HL-60/S4 treated with retinoic acid at 250 ng/mL for 4 days and 3 days (cell line): ENCODE results near the gene IQCC.

ENCODE experiments used
- in situ Hi-C: fragments of 300-500 bp; cut with MboI; formaldehyde crosslinking; loops from 2 replicates; pipeline ENCODE4 v1.7.0; 2022; ENCODE audit warnings: low sequenced_read_pairs

IQCC gene

GRCh38 chr1:32195531-32195930, 9.9 kb upstream of the IQCC start:
- in situ Hi-C loops: no loop called here

GRCh38 chr1:32195972-32196823, 9.3 kb upstream of the IQCC start:
- in situ Hi-C loops: no loop called here

DNA sequence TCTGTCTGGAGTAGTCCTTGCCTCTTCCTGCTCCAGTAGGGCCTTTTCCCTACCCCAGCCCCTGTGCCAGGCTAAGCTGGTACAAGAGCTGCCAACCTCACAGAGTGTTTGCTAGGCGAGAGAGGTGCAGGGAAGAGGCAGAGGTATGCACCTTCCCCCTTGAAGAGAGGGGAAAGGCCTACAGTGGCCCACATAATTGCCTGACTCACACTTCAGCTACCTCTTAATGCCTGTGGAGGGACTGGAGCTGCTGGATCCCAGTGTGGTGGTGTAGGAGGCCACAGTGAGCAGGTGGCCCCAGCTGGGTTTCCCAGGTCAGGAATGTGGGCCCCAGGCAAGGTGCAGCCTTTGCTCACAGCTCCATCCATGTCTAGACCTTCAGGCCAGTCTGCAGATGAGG, 8.4 kb upstream of the IQCC start:
- in situ Hi-C loops: no loop called here

DNA sequence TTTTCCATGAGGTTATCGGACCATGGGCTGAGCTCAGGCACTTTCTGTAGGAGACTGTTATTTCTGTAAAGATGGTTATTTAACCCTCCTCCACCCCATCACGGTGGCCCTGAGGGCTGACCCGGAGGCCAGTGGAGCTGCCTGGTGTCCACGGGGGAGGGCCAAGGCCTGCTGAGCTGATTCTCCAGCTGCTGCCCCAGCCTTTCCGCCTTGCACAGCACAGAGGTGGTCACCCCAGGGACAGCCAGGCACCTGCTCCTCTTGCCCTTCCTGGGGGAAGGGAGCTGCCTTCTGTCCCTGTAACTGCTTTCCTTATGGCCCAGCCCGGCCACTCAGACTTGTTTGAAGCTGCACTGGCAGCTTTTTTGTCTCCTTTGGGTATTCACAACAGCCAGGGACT, 7.6 kb upstream of the IQCC start:
- in situ Hi-C loops: no loop called here

GRCh38 chr1:32198237-32199042, 7.0 kb upstream of the IQCC start:
- in situ Hi-C loops: no loop called here

- in situ Hi-C loops: no loop called here
Measured at GRCh38 chr1:32199043-32199716, 6.3 kb upstream of the IQCC start.

GRCh38 chr1:32199717-32200072, 5.8 kb upstream of the IQCC start:
- in situ Hi-C loops: no loop called here

GRCh38 chr1:32200226-32201010, 5.1 kb upstream of the IQCC start, which contains the start of gene CCDC28B:
Gene CCDC28B, plus strand, starts transcription at chr1:32200595. Its CDS starts 1,341 bp downstream, at chr1:32201936.
- in situ Hi-C loops: no loop called here

GRCh38 chr1:32201011-32201855, 4.2 kb upstream of the IQCC start:
- in situ Hi-C loops: no loop called here

- in situ Hi-C loops: no loop called here
Measured at GRCh38 chr1:32204943-32205361, 519 bp upstream of the IQCC start.

DNA sequence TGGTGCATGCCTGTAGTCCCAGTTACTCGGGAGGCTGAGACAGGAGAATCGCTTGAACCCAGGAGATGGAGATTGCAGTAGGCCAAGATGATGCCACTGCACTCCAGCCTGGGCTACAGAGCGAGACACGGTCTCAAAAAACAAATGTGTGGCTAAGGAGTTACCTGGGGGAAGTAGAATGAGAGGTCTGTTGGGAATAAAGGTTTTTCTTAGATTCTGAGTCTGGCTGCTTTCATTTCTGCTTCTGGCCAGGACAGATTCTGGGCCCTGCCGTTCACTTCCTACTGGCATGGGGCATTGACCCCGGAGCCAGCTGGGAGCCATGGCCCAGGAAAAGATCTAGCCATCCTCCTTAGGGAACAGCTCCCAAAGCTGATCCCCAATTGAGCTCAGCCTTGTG, 3.0 kb downstream of the IQCC start:
- in situ Hi-C loops: no loop called here

DNA sequence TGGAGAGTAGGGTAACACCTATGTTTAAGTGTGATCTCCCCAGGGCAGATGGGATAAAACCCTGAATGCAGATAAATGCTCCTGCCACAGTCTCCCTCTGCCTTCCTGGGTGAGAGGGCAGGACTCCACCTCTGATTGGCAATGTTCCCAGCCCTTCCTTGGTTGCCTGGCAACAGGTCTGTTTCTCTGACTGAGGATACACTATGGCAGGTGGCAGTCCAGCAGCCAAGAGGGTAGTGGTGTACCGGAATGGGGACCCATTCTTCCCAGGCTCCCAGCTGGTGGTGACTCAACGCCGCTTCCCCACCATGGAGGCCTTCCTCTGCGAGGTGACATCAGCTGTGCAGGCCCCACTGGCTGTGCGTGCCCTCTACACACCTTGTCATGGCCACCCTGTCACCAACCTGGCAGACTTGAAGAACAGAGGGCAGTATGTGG, 3.4 kb downstream of the IQCC start, which contains the start of gene DCDC2B:
Gene DCDC2B (plus strand): TSS at position 199 of the 438 bp plus-strand sequence. CDS start 5 bp downstream, at position 204.
- in situ Hi-C loops: no loop called here

DNA sequence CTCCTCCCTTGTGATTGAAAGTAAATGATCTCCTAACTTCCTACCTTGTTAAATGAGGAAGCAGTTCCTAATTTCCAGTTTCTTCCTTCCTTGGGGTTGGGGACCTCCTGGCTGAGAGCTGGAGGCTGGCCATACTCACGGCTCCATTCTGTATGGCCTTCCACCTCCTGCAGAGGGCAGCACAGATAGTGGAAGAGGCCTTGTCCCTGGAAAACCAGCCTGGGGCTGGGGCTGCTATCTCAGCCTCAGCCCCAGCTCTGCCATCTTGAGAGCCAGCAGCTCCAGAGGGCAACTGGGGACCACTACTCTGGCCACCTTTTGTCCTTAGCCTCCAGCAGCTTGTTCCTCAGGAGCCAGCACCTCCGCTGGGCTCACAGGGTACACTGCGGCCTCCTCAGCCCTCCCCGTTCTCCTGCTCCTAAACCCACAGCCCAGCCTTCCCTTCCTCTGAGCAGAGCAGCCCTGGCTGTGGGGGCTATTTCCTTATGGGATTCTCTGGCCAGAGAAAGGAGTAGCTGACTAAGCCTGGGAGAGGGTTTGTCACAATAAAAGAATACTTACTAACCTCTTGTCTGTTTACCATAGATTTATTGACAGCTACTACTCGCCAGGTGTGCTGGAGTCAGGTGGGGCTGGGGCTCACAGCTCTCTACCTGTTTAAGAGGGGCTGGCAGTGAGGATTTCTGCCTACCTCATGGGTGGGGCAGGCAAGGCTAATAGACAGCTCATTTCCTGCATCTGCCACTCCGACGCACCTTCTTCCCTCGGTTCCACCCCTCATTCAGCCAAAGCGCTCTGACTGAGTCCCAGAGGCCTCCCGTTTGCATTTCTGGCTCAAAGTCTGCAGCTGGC, 10.4 kb downstream of the IQCC start:
- in situ Hi-C loops: no loop called here

- in situ Hi-C loops: no loop called here
Measured at GRCh38 chr1:32216566-32216965, 11.1 kb downstream of the IQCC start.

- in situ Hi-C loops: no loop called here
Measured at GRCh38 chr1:32219022-32219421, 13.6 kb downstream of the IQCC start.

DNA sequence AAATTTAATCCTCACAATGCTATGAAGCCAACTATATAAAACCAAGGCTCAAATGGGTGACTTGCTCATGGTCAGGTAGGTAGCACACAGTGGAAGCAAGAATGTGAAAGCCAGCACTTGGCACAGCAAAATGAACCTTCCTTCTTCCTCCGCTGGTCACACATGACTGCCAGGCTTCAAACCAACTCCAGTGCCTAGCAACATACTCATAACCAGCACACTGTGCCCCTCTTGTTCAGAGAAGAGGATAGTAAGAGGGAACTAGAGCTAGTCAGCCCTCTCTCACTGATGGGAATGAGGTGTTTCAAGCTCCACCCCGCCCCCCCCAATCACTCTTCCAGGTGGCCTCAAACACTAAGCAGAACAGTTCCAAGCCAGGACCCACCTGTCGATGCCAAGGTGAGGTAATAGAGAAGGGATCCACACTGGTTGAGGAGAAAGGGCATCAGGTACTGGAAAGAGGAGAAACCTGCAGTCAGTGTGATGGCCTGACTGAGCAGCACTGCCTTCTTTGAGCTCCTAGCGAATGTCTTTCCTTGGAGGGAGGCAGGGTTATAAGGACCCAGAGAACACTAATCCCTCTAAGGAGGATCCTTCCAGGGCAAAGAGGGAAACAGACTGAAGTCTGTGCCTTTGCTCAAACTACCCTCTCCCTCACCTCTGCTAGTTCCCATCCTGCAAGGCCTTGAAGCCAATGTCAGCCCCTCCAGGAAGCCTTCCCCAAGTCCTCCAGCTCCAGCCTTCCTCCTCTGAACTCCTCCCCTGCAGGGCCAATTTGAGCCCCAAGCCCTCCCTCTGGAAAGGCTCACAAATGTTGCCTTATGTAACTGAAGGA, 15.5 kb downstream of the IQCC start:
- in situ Hi-C loops: no loop called here

- in situ Hi-C loops: no loop called here
Measured at GRCh38 chr1:32221581-32221979, 16.1 kb downstream of the IQCC start.
